HAP-1 (cell line): ENCODE data around the gene DENND6A.

Experiments used
- DNase-seq, 2 experiments: peaks; one replicate each; pipeline ENCODE4 v3.0.0-alpha.2; 2016 to 2020; ENCODE audit warnings: low spot score in 2 of 2
- H3K27me3 ChIP-seq: fragments of 250-450 bp; sonication (Bioruptor Pico); 2 replicates; pipeline ENCODE4 v1.5.1; 2020; ENCODE audit warnings: low read depth, mild to moderate bottlenecking, moderate library complexity
- H3K36me3 ChIP-seq: fragments of 250-450 bp; sonication (Bioruptor Pico); replicated peaks from 2 replicates; pipeline ENCODE4 v1.5.1; 2020; ENCODE audit warnings: mild to moderate bottlenecking
- H3K4me1 ChIP-seq: fragments of 250-450 bp; sonication (Bioruptor Pico); 2 replicates; pipeline ENCODE4 v1.5.1; 2020; ENCODE audit warnings: mild to moderate bottlenecking
- H3K4me3 ChIP-seq: fragments of 250-450 bp; sonication (Bioruptor Pico); 2 replicates; pipeline ENCODE4 v1.5.1; 2020; ENCODE audit warnings: mild to moderate bottlenecking, moderate library complexity
- H3K9me3 ChIP-seq: fragments of 250-450 bp; sonication (Bioruptor Pico); 2 replicates; pipeline ENCODE4 v1.5.1; 2020; ENCODE audit warnings: mild to moderate bottlenecking, moderate library complexity
- in situ Hi-C: fragments of 300-500 bp; cut with MboI; formaldehyde crosslinking; loops from 3 replicates; pipeline ENCODE4 v1.14.3; 2020; ENCODE audit warnings: low sequenced_read_pairs, inconsistent platforms, mixed read lengths

DENND6A gene

GRCh38 chr3:57597127-57597923 lies 95.6 kb downstream of the DENND6A start, which contains the start of gene ARF4:
Gene ARF4, minus strand, starts transcription at chr3:57597344. Its CDS starts 204 bp downstream, at chr3:57597140.
- H3K9me3 ChIP-seq = no peaks in the 10 kb centered on the region
- in situ Hi-C loops = no loop called here
- H3K4me1 ChIP-seq = peaks cover 19% of the 10 kb centered on the region
- peak; percentile 98 to 99 for DNase-seq
- H3K4me3 ChIP-seq = peak within 1 kb of the TSS; percentile 71
- H3K36me3 ChIP-seq = peaks cover 4% of the 10 kb centered on the region
- no peaks in the 10 kb centered on the region for H3K27me3 ChIP-seq

GRCh38 chr3:57596495-57597126 lies 96.3 kb downstream of the DENND6A start:
- no peaks in the 10 kb centered on the region for H3K27me3 ChIP-seq
- H3K36me3 ChIP-seq = no peaks in the 10 kb centered on the region; the same call in none of the 2 replicates
- no peaks in the 10 kb centered on the region for H3K9me3 ChIP-seq
- peak; percentile 62 to 81 for DNase-seq
- in situ Hi-C loops = no loop called here
- peaks cover 20% of the 10 kb centered on the region for H3K4me1 ChIP-seq
- peak overlapping the region; percentile 71 for H3K4me3 ChIP-seq

- in situ Hi-C loops = no loop called here
- no peak for DNase-seq
- Histone ChIP-seq H3K36me3 (no peaks in the 10 kb centered on the region; the same call in none of the 2 replicates), H3K9me3 (no peaks in the 10 kb centered on the region), H3K4me1 (peaks cover 20% of the 10 kb centered on the region), H3K4me3 (peak overlapping the region; percentile 71), H3K27me3 (no peaks in the 10 kb centered on the region)
Observed at GRCh38 chr3:57594576-57594975, 98.3 kb downstream of the DENND6A start.

GRCh38 chr3:57594144-57594543 lies 98.7 kb downstream of the DENND6A start:
- Histone ChIP-seq H3K9me3 (no peaks in the 10 kb centered on the region), H3K27me3 (no peaks in the 10 kb centered on the region), H3K36me3 (no peaks in the 10 kb centered on the region; the same call in none of the 2 replicates), H3K4me3 (no peak overlapping the region; the same call in 1 of the 2 replicates), H3K4me1 (peaks cover 16% of the 10 kb centered on the region)
- DNase-seq = no peak
- in situ Hi-C loops = no loop called here

GRCh38 chr3:57592306-57592705 lies 100.6 kb downstream of the DENND6A start:
- no peak for DNase-seq
- Histone ChIP-seq H3K4me1 (peaks cover 11% of the 10 kb centered on the region), H3K27me3 (no peaks in the 10 kb centered on the region), H3K36me3 (no peaks in the 10 kb centered on the region; the same call in none of the 2 replicates), H3K9me3 (no peaks in the 10 kb centered on the region), H3K4me3 (no peak overlapping the region)
- in situ Hi-C loops = no loop called here

GRCh38 chr3:57587905-57588304 lies 105.0 kb downstream of the DENND6A start:
- peaks cover 8% of the 10 kb centered on the region; the same call in 1 of the 2 replicates for H3K4me1 ChIP-seq
- H3K27me3 ChIP-seq = no peaks in the 10 kb centered on the region
- peaks cover 12% of the 10 kb centered on the region for H3K36me3 ChIP-seq
- in situ Hi-C loops = no loop called here
- H3K9me3 ChIP-seq = no peaks in the 10 kb centered on the region
- no peak for DNase-seq
- no peak overlapping the region for H3K4me3 ChIP-seq

- in situ Hi-C loops = no loop called here
- no peak for DNase-seq
Observed at GRCh38 chr3:57586778-57587177, 106.1 kb downstream of the DENND6A start.

GRCh38 chr3:57583544-57583943 lies 109.3 kb downstream of the DENND6A start:
- Histone ChIP-seq H3K27me3 (no peaks in the 10 kb centered on the region), H3K9me3 (no peaks in the 10 kb centered on the region), H3K36me3 (peaks cover 42% of the 10 kb centered on the region), H3K4me3 (no peak overlapping the region), H3K4me1 (peaks cover 5% of the 10 kb centered on the region; the same call in 1 of the 2 replicates)
- in situ Hi-C loops = no loop called here
- DNase-seq = no peak

More at GRCh38 chr3:57586778-57587177, 106.1 kb downstream of the DENND6A start:
- H3K9me3 ChIP-seq = no peaks in the 10 kb centered on the region
- H3K4me1 ChIP-seq = peaks cover 5% of the 10 kb centered on the region; the same call in 1 of the 2 replicates
- H3K36me3 ChIP-seq = peaks cover 20% of the 10 kb centered on the region
- H3K27me3 ChIP-seq = no peaks in the 10 kb centered on the region
- no peak overlapping the region for H3K4me3 ChIP-seq

GRCh38 chr3:57582474-57583168 lies 110.3 kb downstream of the DENND6A start:
- peak; percentile 17 to 59 for DNase-seq
- peaks cover 5% of the 10 kb centered on the region; the same call in 1 of the 2 replicates for H3K4me1 ChIP-seq
- no peaks in the 10 kb centered on the region for H3K9me3 ChIP-seq
- H3K36me3 ChIP-seq = peaks cover 49% of the 10 kb centered on the region
- in situ Hi-C loops = no loop called here
- no peaks in the 10 kb centered on the region for H3K27me3 ChIP-seq
- H3K4me3 ChIP-seq = no peak overlapping the region

- Histone ChIP-seq H3K27me3 (no peaks in the 10 kb centered on the region), H3K9me3 (no peaks in the 10 kb centered on the region), H3K36me3 (peaks cover 67% of the 10 kb centered on the region), H3K4me3 (no peak overlapping the region), H3K4me1 (no peaks in the 10 kb centered on the region)
- in situ Hi-C loops = no loop called here
- no peak for DNase-seq
Observed at GRCh38 chr3:57577801-57578200, 115.1 kb downstream of the DENND6A start.

GRCh38 chr3:57575966-57576626 lies 116.8 kb downstream of the DENND6A start:
- no peak for DNase-seq

More at GRCh38 chr3:57575966-57576626, 116.8 kb downstream of the DENND6A start:
- Histone ChIP-seq H3K27me3 (no peaks in the 10 kb centered on the region), H3K36me3 (peaks cover 68% of the 10 kb centered on the region), H3K4me1 (no peaks in the 10 kb centered on the region), H3K4me3 (no peak overlapping the region), H3K9me3 (no peaks in the 10 kb centered on the region)
- in situ Hi-C loops = no loop called here
